Adrenal gland (tissue), 12 donors: Measurements from ENCODE around the gene NLRP3. TPM values are rescaled to one million over a fixed set of nuclear protein-coding genes. Genes with fewer than 3 reads are reported as not detected.

ENCODE experiments used
- DNase-seq, 7 donors: peaks; one replicate each; pipeline ENCODE4 v3.0.0-alpha.2; 2019 to 2020
- H3K27ac ChIP-seq, 5 donors: fragments of 200-600 bp; sonication (generic) in 4 of 5; 1 replicate in 3 of 5; 2 replicates in 2 of 5; pipeline versions ENCODE4 v1.5.1 to v1.8.0; 2016 to 2020; ENCODE audit warnings: mild to moderate bottlenecking in 1 of 5
- H3K27me3 ChIP-seq: fragments of 200-600 bp; 2 replicates; pipeline ENCODE4 v1.8.0; 2021
- H3K36me3 ChIP-seq, 2 donors: fragments of 200-600 bp; replicated peaks in 1 of 2; 1 replicate in 1 of 2; 2 replicates in 1 of 2; pipeline versions ENCODE4 v1.5.1 to v1.8.0; 2018 to 2022
- H3K4me1 ChIP-seq, 2 donors: fragments of 200-600 bp; replicated peaks in 1 of 2; 1 replicate in 1 of 2; 2 replicates in 1 of 2; pipeline versions ENCODE4 v1.5.1 to v1.8.0; 2018 to 2021
- H3K4me3 ChIP-seq, 4 donors: fragments of 200-600 bp; sonication (generic) in 3 of 4; one replicate each; pipeline ENCODE4 v1.5.1; 2016 to 2018
- H3K9me3 ChIP-seq, 3 donors: fragments of 200-600 bp; sonication (generic) in 1 of 3; replicated peaks in 1 of 3; 1 replicate in 2 of 3; 2 replicates in 1 of 3; pipeline versions ENCODE4 v1.5.1 to v1.8.0; 2016 to 2021
- CTCF ChIP-seq, 6 experiments: fragments of 450-650 bp in 4 of 6; fragments of 200-600 bp in 2 of 6; sonication (generic) in 1 of 6; IDR thresholded peaks; 1 replicate in 5 of 6; 2 replicates in 1 of 6; pipeline versions ENCODE4 v1.5.1 to v1.8.0; 2016 to 2021; ENCODE audit warnings: antibody characterized with exemption in 6 of 6, mild to moderate bottlenecking in 2 of 6, moderate library complexity in 1 of 6
- POLR2A ChIP-seq, 2 donors: fragments of 450-650 bp; IDR thresholded peaks; one replicate each; pipeline ENCODE4 v1.6.1; 2017; ENCODE audit warnings: antibody characterized with exemption in 2 of 2, mild to moderate bottlenecking in 2 of 2, moderate library complexity in 1 of 2
- WGBS, 4 donors: extraction: QIAGEN DNeasy Blood & Tissue Kit in 2 of 4; methylation state at CpG; one replicate each; pipeline versions ENCODE4 v1.1.5 to v1.1.7; 2013 to 2017; 5-methylcytosine and 5-hydroxymethylcytosine counted together
- intact Hi-C, 2 donors: fragments of 100-400 bp; cut with DNase I; formaldehyde crosslinking; loops; one replicate each; pipeline versions ENCODE4 v1.14.1 to v1.15.0; 2022 to 2023
- polyA plus RNA-seq, 3 donors: library from polyadenylated mRNA; stranded (reverse); fragments of 200-250 nt in 2 of 3; fragments of 350-450 nt in 1 of 3; fragmentation: Illumina TruSeq in 1 of 3; extraction: RNeasy Lipid Tissue Mini Kit (QIAGEN cat#74804) in 1 of 3; gene quantifications; one replicate each; pipeline ENCODE4 v1.2.3, GENCODE V29; 2013 to 2014
- total RNA-seq, 9 donors: library from RNA; depleted of rRNA in 4 of 9; stranded (reverse); fragments of >200 nt in 4 of 9; fragments of 120-200 nt in 1 of 9; fragmentation: NEBNext Ultra II Directional in 1 of 9; extraction: Animal tissue kit (Norgen Biotek cat#: 25700) in 1 of 9; gene quantifications; one replicate each; pipeline versions ENCODE4 v1.1.0 to v1.2.4, GENCODE V29; 2013 to 2023
- donor health status: healthy with polysubstance abuse.
- donor health status: Bipolar disorder and iron deficiency.
- donor health status: DM: yes; HTN: yes; CAD: no.
- donor health status: DM: no; HTN: no; CAD: no.
- donor health status: DM: no; HTN: no; CAD: no.
- donor health status: DM: yes; HTN: yes; CAD: no.

The NLRP3 gene
- total and polyA plus RNA-seq, 12 donors = 0.64 to 3.4 (median 1.7) TPM

GRCh38 chr1:247453997-247454396 is 38.0 kb downstream of the NLRP3 start:
- no peak overlapping the region for H3K27ac ChIP-seq
- intact Hi-C loops = no loop called here
- no peak for DNase-seq
- H3K36me3 ChIP-seq = no peaks in the 10 kb centered on the region
- WGBS, 4 donors = 60 to 78% (median 73%) methylated on average over 11 of the region's 11 CpGs
- H3K4me1 ChIP-seq = no peaks in the 10 kb centered on the region
- no peaks in the 10 kb centered on the region for H3K27me3 ChIP-seq
- H3K9me3 ChIP-seq = no peaks in the 10 kb centered on the region
- no peak overlapping the region for H3K4me3 ChIP-seq
- TF ChIP-seq POLR2A (IDR thresholded peaks at IDR 0.05) = no peak
- no peak for TF ChIP-seq CTCF (IDR thresholded peaks at IDR 0.05)

GRCh38 chr1:247456021-247456420 is 40.0 kb downstream of the NLRP3 start:
- intact Hi-C loops = no loop called here
- Histone ChIP-seq H3K27me3 (no peaks in the 10 kb centered on the region), H3K4me1 (no peaks in the 10 kb centered on the region), H3K9me3 (no peaks in the 10 kb centered on the region), H3K4me3 (no peak overlapping the region), H3K36me3 (no peaks in the 10 kb centered on the region), H3K27ac (no peak overlapping the region)
- 44 to 66% (median 49%) methylated on average over 4 of the region's 4 CpGs for WGBS, 4 donors
- no peak for TF ChIP-seq POLR2A (IDR thresholded peaks at IDR 0.05)
- no peak for TF ChIP-seq CTCF (IDR thresholded peaks at IDR 0.05)
- DNase-seq = no peak

GRCh38 chr1:247456914-247457639 is 41.1 kb downstream of the NLRP3 start:
- 56 to 66% (median 64%) methylated on average over 15 to 16 of the region's 16 CpGs for WGBS, 4 donors
- intact Hi-C loops = no loop called here
- peak in 1 of 7 donors; percentile 25 for DNase-seq
- TF ChIP-seq POLR2A (IDR thresholded peaks at IDR 0.05) (no peak), CTCF (IDR thresholded peaks at IDR 0.05) (no peak)
- Histone ChIP-seq H3K27me3 (no peaks in the 10 kb centered on the region), H3K36me3 (no peaks in the 10 kb centered on the region), H3K27ac (no peak overlapping the region), H3K9me3 (no peaks in the 10 kb centered on the region), H3K4me1 (no peaks in the 10 kb centered on the region), H3K4me3 (no peak overlapping the region)

- DNase-seq = no peak
- 61 to 84% (median 75%) methylated on average over 7 of the region's 7 CpGs for WGBS, 4 donors
- H3K36me3 ChIP-seq = no peaks in the 10 kb centered on the region
- no peak overlapping the region for H3K27ac ChIP-seq
- no peaks in the 10 kb centered on the region for H3K9me3 ChIP-seq
- H3K4me3 ChIP-seq = no peak overlapping the region
- no peak for TF ChIP-seq POLR2A (IDR thresholded peaks at IDR 0.05)
- intact Hi-C loops = no loop called here
- H3K4me1 ChIP-seq = no peaks in the 10 kb centered on the region
- no peaks in the 10 kb centered on the region for H3K27me3 ChIP-seq
These were observed 43.5 kb downstream of the NLRP3 start for GRCh38 chr1:247459507-247459906.

- H3K36me3 ChIP-seq = no peaks in the 10 kb centered on the region
- no peaks in the 10 kb centered on the region for H3K27me3 ChIP-seq
- H3K4me3 ChIP-seq = no peak overlapping the region
- no peaks in the 10 kb centered on the region for H3K4me1 ChIP-seq
- TF ChIP-seq POLR2A (IDR thresholded peaks at IDR 0.05) (no peak), CTCF (IDR thresholded peaks at IDR 0.05) (no peak)
- 60 to 73% (median 67%) methylated on average over 6 of the region's 6 CpGs for WGBS, 4 donors
- no peak for DNase-seq
- H3K27ac ChIP-seq = no peak overlapping the region
- H3K9me3 ChIP-seq = no peaks in the 10 kb centered on the region
- intact Hi-C loops = no loop called here
These were observed 49.8 kb downstream of the NLRP3 start for GRCh38 chr1:247465796-247466195.
